SU-DHL-6 (cell line): Measurements from ENCODE around the gene ADAMTS17.

Experiments used
- H2AFZ ChIP-seq: fragments of 200-600 bp; sonication (generic); 2 replicates; pipeline ENCODE4 v1.6.1; 2014; ENCODE audit warnings: low read depth, mild to moderate bottlenecking, moderate library complexity, mixed read lengths, antibody characterized with exemption, low read length; ENCODE audit not compliant: severe bottlenecking
- H3F3A ChIP-seq: fragments of 200-600 bp; shearing (Covaris generic); 2 replicates; pipeline ENCODE4 v1.6.0; 2016; ENCODE audit warnings: antibody characterized with exemption, mild to moderate bottlenecking; ENCODE audit not compliant: insufficient read depth
- H3K27ac ChIP-seq: fragments of 200-600 bp; sonication (generic); 2 replicates; pipeline ENCODE4 v1.5.1; 2016; ENCODE audit warnings: low read depth, mild to moderate bottlenecking, low read length, moderate library complexity, mixed read lengths
- H3K27me3 ChIP-seq: fragments of 200-600 bp; sonication (generic), shearing (Covaris generic); 2 replicates; pipeline ENCODE4 v1.6.0; 2014; ENCODE audit warnings: mild to moderate bottlenecking, low read length
- H3K36me3 ChIP-seq: fragments of 200-600 bp; sonication (generic); 2 replicates; pipeline ENCODE4 v1.6.1; 2014; ENCODE audit warnings: mild to moderate bottlenecking, low read length, mixed read lengths
- H3K4me2 ChIP-seq: fragments of 300-600, 200-600 bp; shearing (Covaris generic), sonication (generic); 2 replicates; pipeline ENCODE4 v1.6.0; 2014; ENCODE audit warnings: low read length, low read depth, mild to moderate bottlenecking; ENCODE audit not compliant: poor library complexity, severe bottlenecking
- H3K4me3 ChIP-seq: fragments of 200-600 bp; sonication (generic); 2 replicates; pipeline ENCODE4 v1.5.1; 2014; ENCODE audit warnings: antibody characterized with exemption, low read length, mild to moderate bottlenecking, mixed read lengths; ENCODE audit not compliant: insufficient read depth, poor library complexity, severe bottlenecking
- H3K79me2 ChIP-seq: fragments of 200-600 bp; sonication (generic); 2 replicates; pipeline ENCODE4 v1.6.1; 2014; ENCODE audit warnings: mild to moderate bottlenecking, low read length, moderate library complexity; ENCODE audit not compliant: insufficient read depth
- H3K9ac ChIP-seq: fragments of 200-600 bp; sonication (generic); 2 replicates; pipeline ENCODE4 v1.7.0; 2014; ENCODE audit warnings: mild to moderate bottlenecking, low read length
- H3K9me2 ChIP-seq: fragments of 200-600 bp; sonication (generic); replicated peaks from 2 replicates; pipeline ENCODE4 v1.6.1; 2014; ENCODE audit warnings: low read length; ENCODE audit not compliant: insufficient read depth
- H3K9me3 ChIP-seq: fragments of 200-600 bp; sonication (generic); 2 replicates; pipeline ENCODE4 v1.6.1; 2014; ENCODE audit warnings: low read length, mixed read lengths; ENCODE audit not compliant: insufficient read depth
- H4K20me1 ChIP-seq: fragments of 200-600 bp; sonication (generic); 2 replicates; pipeline ENCODE4 v1.6.1; 2014; ENCODE audit warnings: low read depth, mild to moderate bottlenecking, antibody characterized with exemption, low read length, moderate library complexity, mixed read lengths
- CTCF ChIP-seq: fragments of 200-600 bp; sonication (generic); IDR thresholded peaks from one replicate; pipeline ENCODE4 v1.5.1; 2017; ENCODE audit warnings: antibody characterized with exemption, mild to moderate bottlenecking, low read length, moderate library complexity; ENCODE audit not compliant: insufficient read depth, poor library complexity, severe bottlenecking
- EZH2phosphoT487 ChIP-seq: fragments of 200-600 bp; sonication (generic), shearing (Covaris generic); conservative IDR thresholded peaks from 2 replicates; pipeline ENCODE4 v1.6.1; 2018; ENCODE audit warnings: mild to moderate bottlenecking, antibody characterized with exemption, low read length, moderate library complexity, mixed read lengths

Gene ADAMTS17

GRCh38 chr15:100334456-100334855 lies 7.3 kb downstream of the ADAMTS17 start:
- Histone ChIP-seq H3K4me3 (no peak overlapping the region), H3K27ac (no peak overlapping the region), H4K20me1 (no peaks in the 10 kb centered on the region)

GRCh38 chr15:100334015-100334414 lies 7.8 kb downstream of the ADAMTS17 start:
- Histone ChIP-seq H3K9ac (no peak overlapping the region), H3K4me3 (no peak overlapping the region), H3K36me3 (no peaks in the 10 kb centered on the region), H3K9me3 (no peaks in the 10 kb centered on the region), H4K20me1 (no peaks in the 10 kb centered on the region), H3K79me2 (no peaks in the 10 kb centered on the region), H2AFZ (no peak overlapping the region), H3K9me2 (no peaks in the 10 kb centered on the region), H3K27me3 (no peaks in the 10 kb centered on the region), H3K4me2 (no peak overlapping the region), H3K27ac (no peak overlapping the region), H3F3A (no peaks in the 10 kb centered on the region)
- no peak for TF ChIP-seq EZH2phosphoT487

More at GRCh38 chr15:100334456-100334855, 7.3 kb downstream of the ADAMTS17 start:
- Histone ChIP-seq H3K27me3 (no peaks in the 10 kb centered on the region), H3K79me2 (no peaks in the 10 kb centered on the region), H3K9me3 (no peaks in the 10 kb centered on the region), H3K9ac (no peak overlapping the region), H3K9me2 (no peaks in the 10 kb centered on the region), H2AFZ (no peak overlapping the region), H3K4me2 (no peak overlapping the region), H3K36me3 (no peaks in the 10 kb centered on the region), H3F3A (no peaks in the 10 kb centered on the region)
- no peak for TF ChIP-seq CTCF
- no peak for TF ChIP-seq EZH2phosphoT487

GRCh38 chr15:100333236-100333635 lies 8.5 kb downstream of the ADAMTS17 start:
- Histone ChIP-seq H3K27ac (no peak overlapping the region), H3K36me3 (no peaks in the 10 kb centered on the region), H3K27me3 (no peaks in the 10 kb centered on the region), H3K4me2 (no peak overlapping the region), H3F3A (no peaks in the 10 kb centered on the region), H3K79me2 (no peaks in the 10 kb centered on the region), H2AFZ (no peak overlapping the region), H3K9me3 (no peaks in the 10 kb centered on the region), H4K20me1 (no peaks in the 10 kb centered on the region), H3K9me2 (no peaks in the 10 kb centered on the region), H3K4me3 (no peak overlapping the region), H3K9ac (no peak overlapping the region)
- TF ChIP-seq CTCF (no peak), EZH2phosphoT487 (no peak)

- no peak overlapping the region for H3K9ac ChIP-seq
- H2AFZ ChIP-seq: no peak overlapping the region
- H3K27ac ChIP-seq: no peak overlapping the region
- H3F3A ChIP-seq: no peaks in the 10 kb centered on the region
- H3K27me3 ChIP-seq: no peaks in the 10 kb centered on the region
- H3K4me2 ChIP-seq: no peak overlapping the region
- TF ChIP-seq EZH2phosphoT487 (no peak), CTCF (no peak)
- no peaks in the 10 kb centered on the region for H3K79me2 ChIP-seq
- no peaks in the 10 kb centered on the region for H4K20me1 ChIP-seq
- H3K9me3 ChIP-seq: no peaks in the 10 kb centered on the region
- H3K4me3 ChIP-seq: no peak overlapping the region
- no peaks in the 10 kb centered on the region for H3K36me3 ChIP-seq
- H3K9me2 ChIP-seq: no peaks in the 10 kb centered on the region
Observed at GRCh38 chr15:100332721-100333120, 9.1 kb downstream of the ADAMTS17 start.
